HepG2 (cell line): ENCODE results near the gene C11orf86. TPM values are rescaled to one million over a fixed set of nuclear protein-coding genes. Genes with fewer than 3 reads are reported as not detected.

Source experiments
- ATAC-seq: fragments of 200-7000 bp; cut with Tn5 transposase; 3 replicates; pipeline ENCODE4 v1.9.1; 2020; ENCODE audit warnings: mild to moderate bottlenecking, moderate library complexity
- BruUV-seq: library from RNA; stranded (reverse); fragments of 400-500 nt; replicated peaks from 2 replicates; lab custom pipeline; 2021; lab: Mats Ljungman, UMichigan
- CTCF ChIA-PET: fragments of 300-600 bp; formaldehyde crosslinking; extraction: SDS; loops from one replicate; lab custom pipeline; 2021; ENCODE audit warnings: low total read pairs, inconsistent platforms, low intra/inter-chr PET ratio; lab: Yijun Ruan, JAX
- POLR2A ChIA-PET: fragments of 350-600 bp; sonication (Branson Sonifier 250); formaldehyde crosslinking; loops from one replicate; lab custom pipeline; 2020; ENCODE audit warnings: antibody characterized with exemption, inconsistent platforms; lab: Yijun Ruan, JAX
- DNase-seq: peaks from one replicate; pipeline ENCODE4 v3.0.0-alpha.2; 2015; ENCODE audit warnings: low spot score
- FAIRE-seq: peaks from 3 replicates; lab custom pipeline; 2011; peaks lifted over from hg19 to GRCh38; lab: Jason Lieb, UNC
- H2AFZ ChIP-seq: one replicate; pipeline ENCODE4 v1.6.1; 2011; ENCODE audit warnings: low read length, inconsistent platforms
- H3K27ac ChIP-seq: fragments of 300-600 bp; 3 replicates; pipeline ENCODE4 v1.8.0; 2011; ENCODE audit warnings: mixed run types, mild to moderate bottlenecking, mixed read lengths, low read length, inconsistent platforms; ENCODE audit not compliant: insufficient read depth; ENCODE audit errors: extremely low read length
- H3K27me3 ChIP-seq, 2 experiments: fragments of 200-600 bp in 1 of 2; 2 replicates in 1 of 2; 3 replicates in 1 of 2; pipeline versions ENCODE4 v1.6.0 to v1.8.0; 2011; ENCODE audit warnings: low read length in 2 of 2, mild to moderate bottlenecking in 2 of 2, moderate library complexity in 2 of 2, inconsistent platforms in 1 of 2; ENCODE audit not compliant: insufficient read depth in 2 of 2, control insufficient read depth in 1 of 2
- H3K36me3 ChIP-seq, 2 experiments: fragments of 200-600 bp in 1 of 2; replicated peaks in 1 of 2; 2 replicates in 1 of 2; 3 replicates in 1 of 2; pipeline versions ENCODE4 v1.5.1 to v1.8.0; 2011; ENCODE audit warnings: low read length in 2 of 2, inconsistent platforms in 1 of 2; ENCODE audit not compliant: insufficient read depth in 2 of 2, control insufficient read depth in 1 of 2
- H3K4me1 ChIP-seq: 2 replicates; pipeline ENCODE4 v1.5.1; 2012; ENCODE audit warnings: low read length, inconsistent platforms; ENCODE audit not compliant: insufficient read depth
- H3K4me2 ChIP-seq: 2 replicates; pipeline ENCODE4 v1.6.0; 2011; ENCODE audit warnings: low read depth, low read length, inconsistent platforms
- H3K4me3 ChIP-seq, 3 experiments: fragments of 200-600 bp in 1 of 3; sonication (generic), shearing (Covaris generic) in 1 of 3; replicated peaks in 1 of 3; 2 replicates each; pipeline ENCODE4 v1.5.1; 2011 to 2016; ENCODE audit warnings: low read length in 3 of 3, inconsistent platforms in 2 of 3, low read depth in 2 of 3, mild to moderate bottlenecking in 2 of 3, control low read depth in 1 of 3, mixed read lengths in 1 of 3; ENCODE audit not compliant: insufficient read depth in 1 of 3
- H3K79me2 ChIP-seq: one replicate; pipeline ENCODE4 v1.6.1; 2011; ENCODE audit warnings: low read length, inconsistent platforms; ENCODE audit not compliant: insufficient read depth
- H3K9ac ChIP-seq: 2 replicates; pipeline ENCODE4 v1.6.0; 2011; ENCODE audit warnings: mild to moderate bottlenecking, low read depth, low read length, inconsistent platforms; ENCODE audit not compliant: insufficient read depth
- H3K9me3 ChIP-seq: 2 replicates; pipeline ENCODE4 v1.5.1; 2012; ENCODE audit warnings: mild to moderate bottlenecking, low read length
- H4K20me1 ChIP-seq: 2 replicates; pipeline ENCODE4 v1.6.0; 2011; ENCODE audit warnings: inconsistent platforms, mild to moderate bottlenecking, low read length, moderate library complexity; ENCODE audit not compliant: insufficient read depth
- AHDC1 ChIP-seq: sonication (generic); formaldehyde crosslinking; IDR thresholded peaks from 2 replicates; pipeline ENCODE4 v1.5.1; 2020; ENCODE audit warnings: mild to moderate bottlenecking, missing genetic modification reagents, borderline replicate concordance
- ATF6 ChIP-seq: sonication (generic); formaldehyde crosslinking; conservative IDR thresholded peaks from 2 replicates; pipeline ENCODE4 v1.4.0; 2020; ENCODE audit warnings: missing genetic modification reagents
- GATAD2A ChIP-seq: IDR thresholded peaks from 2 replicates; pipeline ENCODE4 v1.6.1; 2016
- GPN1 ChIP-seq: sonication (generic); formaldehyde crosslinking; IDR thresholded peaks from 2 replicates; pipeline ENCODE4 v1.5.1; 2020; ENCODE audit warnings: missing genetic modification reagents, borderline replicate concordance
- GTF2F1 ChIP-seq: fragments of 150-350 bp; IDR thresholded peaks from 2 replicates; pipeline ENCODE4 v1.6.1; 2014; ENCODE audit warnings: low read length
- MEIS1 ChIP-seq: sonication (generic); formaldehyde crosslinking; IDR thresholded peaks from 2 replicates; pipeline ENCODE4 v1.9.0; 2021; ENCODE audit warnings: mild to moderate bottlenecking, missing genetic modification reagents, moderate library complexity, borderline replicate concordance
- MLXIP ChIP-seq: sonication (generic); formaldehyde crosslinking; IDR thresholded peaks from 2 replicates; pipeline ENCODE4 v1.9.0; 2021; ENCODE audit warnings: missing genetic modification reagents, borderline replicate concordance
- NFYB ChIP-seq: sonication (generic); formaldehyde crosslinking; IDR thresholded peaks from 2 replicates; pipeline ENCODE4 v1.4.0; 2020; ENCODE audit warnings: missing genetic modification reagents
- RBAK ChIP-seq: sonication (generic); formaldehyde crosslinking; IDR thresholded peaks from 2 replicates; pipeline ENCODE4 v1.5.1; 2020; ENCODE audit warnings: mild to moderate bottlenecking, missing genetic modification reagents
- SCMH1 ChIP-seq: sonication (generic); formaldehyde crosslinking; IDR thresholded peaks from 2 replicates; pipeline ENCODE4 v1.9.0; 2021; ENCODE audit warnings: missing genetic modification reagents, mild to moderate bottlenecking, borderline replicate concordance
- ZNF34 ChIP-seq: sonication (generic); formaldehyde crosslinking; IDR thresholded peaks from 2 replicates; pipeline ENCODE4 v1.4.0; 2020; ENCODE audit warnings: mild to moderate bottlenecking, missing genetic modification reagents, borderline replicate concordance
- ZNF691 ChIP-seq: sonication (generic); formaldehyde crosslinking; IDR thresholded peaks from 2 replicates; pipeline ENCODE4 v1.4.0; 2020; ENCODE audit warnings: missing genetic modification reagents, low read depth, mild to moderate bottlenecking, borderline replicate concordance
- ZNF749 ChIP-seq: sonication (generic); formaldehyde crosslinking; IDR thresholded peaks from 2 replicates; pipeline ENCODE4 v1.8.0; 2022; ENCODE audit warnings: mild to moderate bottlenecking, missing genetic modification reagents, moderate library complexity, borderline replicate concordance
- ZNF788 ChIP-seq: sonication (generic); formaldehyde crosslinking; IDR thresholded peaks from 2 replicates; pipeline ENCODE4 v1.5.0; 2020; ENCODE audit warnings: mild to moderate bottlenecking, missing genetic modification reagents, borderline replicate concordance
- WGBS: methylation state at CpG from one replicate; pipeline ENCODE4 v1.1.6; 2017; ENCODE audit warnings: low lambda C conversion rate; 5-methylcytosine and 5-hydroxymethylcytosine counted together
- in situ Hi-C: cut with HindIII; loops from 2 replicates; pipeline ENCODE4 v1.10.0; 2017; ENCODE audit warnings: low pct_unique_long_range_greater_than_20kb; ENCODE audit not compliant: extremely low pct_ligation_motif_present
- intact Hi-C: fragments of 100-400 bp; cut with micrococcal nuclease; formaldehyde crosslinking; loops from one replicate; pipeline ENCODE4 v1.10.0; 2022; ENCODE audit not compliant: unreplicated experiment
- polyA plus RNA-seq, 8 experiments: library from polyadenylated mRNA; depleted of rRNA in 3 of 8; stranded (reverse) in 7 of 8; unstranded in 1 of 8; fragments of >200 nt; fragmentation: Illumina TruSeq in 4 of 8; extraction: Trizol in 4 of 8; gene quantifications; 2 replicates each; pipeline versions ENCODE4 v1.2.1 to v1.2.3, GENCODE V29; 2011 to 2016; ENCODE audit warnings: low read depth in 4 of 8, missing spikeins in 1 of 8, mixed read lengths in 1 of 8; ENCODE audit not compliant: insufficient read depth in 1 of 8
- total RNA-seq, 5 experiments: library from RNA; depleted of rRNA; stranded (reverse); fragments of >200 nt; fragmentation: Illumina TruSeq; extraction: Trizol; gene quantifications; 2 replicates each; pipeline ENCODE4 v1.2.3, GENCODE V29; 2016; ENCODE audit warnings: low read depth in 1 of 5

C11orf86 gene
- total and polyA plus RNA-seq, 2 of the 13 experiments (the other 11 are each of a cell fraction or from before 2014, with no cell fraction given), result 0.11 to 0.18 TPM

GRCh38 chr11:67007126-67007525, 32.0 kb downstream of the C11orf86 start:
- Histone ChIP-seq H3K27ac (no peak overlapping the region), H3K4me3 (no peak overlapping the region), H3K27me3 (peaks cover 0 to 4% of the 10 kb centered on the region in 2 experiments; a peak in 1 of 5 replicates), H3K4me1 (peaks cover 50% of the 10 kb centered on the region), H3K9me3 (no peaks in the 10 kb centered on the region), H4K20me1 (no peaks in the 10 kb centered on the region), H3K4me2 (no peak overlapping the region), H3K9ac (no peak overlapping the region), H2AFZ (no peak overlapping the region), H3K36me3 (no peaks in the 10 kb centered on the region), H3K79me2 (no peaks in the 10 kb centered on the region)
- DNase-seq, result no peak
- in situ Hi-C loops, result no loop called here
- intact Hi-C loops, result no loop called here
- ChIA-PET CTCF (no interaction called here), POLR2A (no interaction called here)
- WGBS, result 100% methylated on average over 1 of the region's 7 CpGs
- no peak for FAIRE-seq
- no TSS peak for BruUV-seq
- no peak for ATAC-seq
- TF ChIP-seq NFYB (CRISPR knock-in tag) (no peak), ZNF34 (CRISPR knock-in tag) (no peak), ZNF691 (no peak), AHDC1 (no peak), GTF2F1 (no peak), GPN1 (CRISPR knock-in tag) (no peak), MLXIP (CRISPR knock-in tag) (no peak), ATF6 (CRISPR knock-in tag) (no peak), GATAD2A (CRISPR knock-in tag) (no peak), ZNF788 (no peak), MEIS1 (CRISPR knock-in tag) (no peak), ZNF749 (CRISPR knock-in tag) (no peak), SCMH1 (CRISPR knock-in tag) (no peak), RBAK (no peak)
